Kidney (tissue), 14 donors: Measurements from ENCODE around the gene DDIAS. TPM values are rescaled to one million over a fixed set of nuclear protein-coding genes. Genes with fewer than 3 reads are reported as not detected.

Experiments used
- DNase-seq, 5 donors: peaks; one replicate each; pipeline ENCODE4 v3.0.0-alpha.2; 2013 to 2020
- FAIRE-seq: peaks from 2 replicates; lab custom pipeline; 2012; peaks lifted over from hg19 to GRCh38; lab: Jason Lieb, UNC
- H3K27ac ChIP-seq, 2 donors: one replicate each; pipeline ENCODE4 v1.7.0; 2013; ENCODE audit warnings: low read depth in 2 of 2, low read length in 2 of 2, inconsistent platforms in 1 of 2
- H3K27me3 ChIP-seq: one replicate; pipeline ENCODE4 v1.7.1; 2013; ENCODE audit warnings: low read length, inconsistent platforms; ENCODE audit not compliant: control insufficient read depth, insufficient read depth
- H3K36me3 ChIP-seq, 3 donors: one replicate each; pipeline versions ENCODE4 v1.7.0 to v1.7.1; 2013; ENCODE audit warnings: low read length in 3 of 3, control low read depth in 1 of 3, inconsistent platforms in 1 of 3; ENCODE audit not compliant: insufficient read depth in 3 of 3, control insufficient read depth in 2 of 3
- H3K4me1 ChIP-seq, 3 donors: one replicate each; pipeline versions ENCODE4 v1.7.0 to v1.7.1; 2013; ENCODE audit warnings: low read length in 3 of 3, inconsistent platforms in 1 of 3, low read depth in 1 of 3; ENCODE audit not compliant: control insufficient read depth in 2 of 3, insufficient read depth in 2 of 3
- H3K4me3 ChIP-seq, 3 donors: one replicate each; pipeline versions ENCODE4 v1.7.0 to v1.8.1; 2013; ENCODE audit warnings: low read length in 3 of 3, control low read depth in 1 of 3, inconsistent platforms in 1 of 3
- H3K9ac ChIP-seq, 3 donors: one replicate each; pipeline versions ENCODE4 v1.7.0 to v1.7.1; 2013; ENCODE audit warnings: low read length in 3 of 3, control low read depth in 1 of 3, inconsistent platforms in 1 of 3
- H3K9me3 ChIP-seq, 3 donors: one replicate each; pipeline versions ENCODE4 v1.7.0 to v1.7.1; 2013; ENCODE audit warnings: low read length in 3 of 3, control low read depth in 1 of 3, inconsistent platforms in 1 of 3; ENCODE audit not compliant: control insufficient read depth in 2 of 3, insufficient read depth in 1 of 3
- intact Hi-C: fragments of 100-400 bp; cut with DNase I; formaldehyde crosslinking; loops from one replicate; pipeline ENCODE4 v1.11.1; 2022
- polyA plus RNA-seq: library from polyadenylated mRNA; stranded (reverse); fragments of 350-450 nt; fragmentation: Illumina TruSeq; extraction: RNeasy Lipid Tissue Mini Kit (QIAGEN cat#74804); gene quantifications from one replicate; pipeline ENCODE4 v1.2.3, GENCODE V29; 2014; ENCODE audit warnings: low read depth, low replicate concordance; ENCODE audit not compliant: insufficient read depth
- total RNA-seq: library from RNA; stranded (reverse); fragmentation: NEBNext Ultra II Directional; extraction: Animal tissue kit (Norgen Biotek cat#: 25700); gene quantifications from one replicate; pipeline ENCODE4 v1.2.1, GENCODE V29; 2021
- TF ChIP-seq, protein P1 (sequence below): IDR thresholded peaks from 3 replicates; pipeline ENCODE4 v1.5.1; 2012; ENCODE audit warnings: mild to moderate bottlenecking, moderate library complexity, borderline replicate concordance; ENCODE audit not compliant: insufficient read depth; ENCODE audit errors: extremely low read depth
- donor health status: control.
- donor health status: control.
- donor health status: control.
- donor health status: control.
- donor health status: control.
- donor health status: DM: yes; HTN: yes; CAD: no.
- donor health status: Normal renal cell carcinoma (clear cell type).

The DDIAS gene
- total and polyA plus RNA-seq, 2 donors from 2014 or later, result 0.19 to 1.4 TPM

GRCh38 chr11:82978422-82979099 is 77.0 kb downstream of the DDIAS start:
- H3K9me3 ChIP-seq, result no peaks in the 10 kb centered on the region
- no peak overlapping the region for H3K4me3 ChIP-seq
- H3K27ac ChIP-seq, result no peak overlapping the region
- TF ChIP-seq, protein P1, sequence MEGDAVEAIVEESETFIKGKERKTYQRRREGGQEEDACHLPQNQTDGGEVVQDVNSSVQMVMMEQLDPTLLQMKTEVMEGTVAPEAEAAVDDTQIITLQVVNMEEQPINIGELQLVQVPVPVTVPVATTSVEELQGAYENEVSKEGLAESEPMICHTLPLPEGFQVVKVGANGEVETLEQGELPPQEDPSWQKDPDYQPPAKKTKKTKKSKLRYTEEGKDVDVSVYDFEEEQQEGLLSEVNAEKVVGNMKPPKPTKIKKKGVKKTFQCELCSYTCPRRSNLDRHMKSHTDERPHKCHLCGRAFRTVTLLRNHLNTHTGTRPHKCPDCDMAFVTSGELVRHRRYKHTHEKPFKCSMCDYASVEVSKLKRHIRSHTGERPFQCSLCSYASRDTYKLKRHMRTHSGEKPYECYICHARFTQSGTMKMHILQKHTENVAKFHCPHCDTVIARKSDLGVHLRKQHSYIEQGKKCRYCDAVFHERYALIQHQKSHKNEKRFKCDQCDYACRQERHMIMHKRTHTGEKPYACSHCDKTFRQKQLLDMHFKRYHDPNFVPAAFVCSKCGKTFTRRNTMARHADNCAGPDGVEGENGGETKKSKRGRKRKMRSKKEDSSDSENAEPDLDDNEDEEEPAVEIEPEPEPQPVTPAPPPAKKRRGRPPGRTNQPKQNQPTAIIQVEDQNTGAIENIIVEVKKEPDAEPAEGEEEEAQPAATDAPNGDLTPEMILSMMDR, result no peak
- no peak for FAIRE-seq
- no peak for DNase-seq
- intact Hi-C loops, result no loop called here
- H3K9ac ChIP-seq, result no peak overlapping the region
- no peaks in the 10 kb centered on the region for H3K27me3 ChIP-seq
- no peaks in the 10 kb centered on the region for H3K36me3 ChIP-seq
- no peaks in the 10 kb centered on the region for H3K4me1 ChIP-seq

DNA sequence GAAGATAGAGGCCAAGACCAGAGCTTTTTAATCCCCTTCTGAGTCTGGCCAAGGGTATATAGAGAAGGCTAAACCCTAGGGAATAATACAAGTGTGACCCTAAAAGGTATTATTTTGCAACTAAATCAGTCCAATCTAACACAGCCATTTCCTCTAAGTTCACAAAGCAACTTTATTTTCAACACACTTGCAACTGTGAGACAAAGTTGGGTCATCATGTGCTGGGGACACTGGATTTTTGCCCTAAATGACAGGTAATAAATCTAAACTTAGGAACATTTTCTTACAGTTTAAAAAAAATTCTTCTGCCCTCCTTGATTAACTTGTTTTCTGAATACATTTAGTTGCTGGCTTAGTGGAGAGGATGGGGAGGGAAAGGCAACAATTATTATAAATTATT is 78.3 kb downstream of the DDIAS start:
- no peak overlapping the region for H3K27ac ChIP-seq
- H3K27me3 ChIP-seq, result no peaks in the 10 kb centered on the region
- H3K9ac ChIP-seq, result no peak overlapping the region
- no peaks in the 10 kb centered on the region for H3K4me1 ChIP-seq
- intact Hi-C loops, result no loop called here
- no peak for FAIRE-seq
- TF ChIP-seq, protein P1, result no peak
- H3K4me3 ChIP-seq, result no peak overlapping the region
- no peak for DNase-seq
- H3K9me3 ChIP-seq, result no peaks in the 10 kb centered on the region
- H3K36me3 ChIP-seq, result peaks cover 0 to 2% (median 0%) of the 10 kb centered on the region in 3 donors

DNA sequence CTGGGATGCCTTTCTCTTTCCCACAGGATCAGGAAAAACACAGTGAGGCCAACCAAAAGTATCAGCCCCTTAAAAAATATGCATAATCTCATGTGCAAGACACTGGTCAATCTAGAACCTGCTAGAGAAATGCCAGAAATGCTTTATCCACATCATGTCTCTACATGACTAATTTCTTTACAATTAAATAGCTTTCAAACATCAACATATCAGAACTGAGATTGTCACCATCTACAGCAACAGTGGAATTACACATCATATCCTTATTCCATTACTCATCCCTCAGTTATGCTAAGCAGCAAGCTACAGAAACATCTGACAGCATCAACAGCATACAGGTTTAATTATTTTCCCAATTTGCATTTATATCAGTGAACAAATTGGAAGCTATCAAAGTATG is 78.8 kb downstream of the DDIAS start:
- DNase-seq, result no peak
- Histone ChIP-seq H3K27ac (no peak overlapping the region), H3K36me3 (peaks cover 0 to 2% (median 0%) of the 10 kb centered on the region in 3 donors), H3K27me3 (no peaks in the 10 kb centered on the region), H3K4me3 (no peak overlapping the region), H3K4me1 (no peaks in the 10 kb centered on the region), H3K9me3 (no peaks in the 10 kb centered on the region), H3K9ac (no peak overlapping the region)
- TF ChIP-seq, protein P1, result no peak
- FAIRE-seq, result no peak
- intact Hi-C loops, result no loop called here
